BJ (cell line): ENCODE data around the gene OMA1. TPM values are rescaled to one million over a fixed set of nuclear protein-coding genes. Genes with fewer than 3 reads are reported as not detected.
"Not testable (repeated sequence)": the region's sequence is repeated elsewhere in the genome, so short reads cannot be mapped to it uniquely, and the experiment has no call there.

Source experiments
- CTCF ChIA-PET: fragments of 350-600 bp; formaldehyde crosslinking; extraction: SDS; loops from one replicate; lab custom pipeline; 2021; ENCODE audit warnings: antibody characterized with exemption, inconsistent platforms; lab: Yijun Ruan, JAX
- POLR2A ChIA-PET: fragments of 300-600 bp; sonication (Branson Sonifier 250); formaldehyde crosslinking; extraction: SDS; loops from one replicate; lab custom pipeline; 2021; ENCODE audit warnings: antibody characterized with exemption; lab: Charles Lee
- DNase-seq: peaks from one replicate; pipeline ENCODE4 v3.0.0-alpha.2; 2011; ENCODE audit warnings: low read depth
- H3K27me3 ChIP-seq: 2 replicates; pipeline ENCODE4 v1.6.0; 2011; ENCODE audit warnings: low read length; ENCODE audit not compliant: control insufficient read depth, insufficient read depth
- H3K36me3 ChIP-seq: 2 replicates; pipeline ENCODE4 v1.5.1; 2011; ENCODE audit warnings: low read length; ENCODE audit not compliant: control insufficient read depth, insufficient read depth
- H3K4me3 ChIP-seq: 2 replicates; pipeline ENCODE4 v1.5.1; 2011; ENCODE audit warnings: low read depth, mild to moderate bottlenecking, control low read depth, low read length
- polyA plus RNA-seq: library from polyadenylated mRNA; depleted of rRNA; stranded (reverse); fragments of >200 nt; gene quantifications from 2 replicates; pipeline ENCODE4 v1.2.3, GENCODE V29; 2011
- TF ChIP-seq, protein P1 (sequence below): IDR thresholded peaks from 2 replicates; pipeline ENCODE4 v1.5.1; 2011; ENCODE audit warnings: low read depth, mild to moderate bottlenecking, control low read depth, inconsistent platforms, low read length, moderate library complexity; ENCODE audit not compliant: insufficient read depth

The OMA1 gene
- polyA plus RNA-seq, 1 experiment: 8.4 TPM

DNA sequence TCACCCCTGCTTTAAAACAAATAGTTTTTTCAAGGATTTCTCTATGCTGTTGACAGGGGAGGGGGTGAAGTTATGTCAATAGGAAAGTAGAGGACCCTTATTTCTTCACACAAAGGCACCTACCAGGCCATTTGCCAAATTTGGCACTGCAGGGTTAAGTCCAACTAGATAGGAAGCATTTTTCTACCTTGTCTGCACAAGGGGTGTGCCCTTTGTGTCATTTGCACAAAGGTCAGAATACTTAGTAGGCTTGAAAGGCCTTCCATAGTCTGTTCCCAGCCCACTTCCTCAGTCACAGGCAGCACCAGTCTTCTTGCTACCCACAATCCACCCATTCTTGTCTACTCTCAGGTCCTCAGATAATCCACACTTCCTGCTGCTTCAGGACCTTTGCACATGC is 23.6 kb upstream of the OMA1 start:
- H3K36me3 ChIP-seq: no peaks in the 10 kb centered on the region
- CTCF ChIA-PET: no interaction called here
- H3K27me3 ChIP-seq: peaks cover 29% of the 10 kb centered on the region
- H3K4me3 ChIP-seq: no peak overlapping the region
- TF ChIP-seq, protein P1, sequence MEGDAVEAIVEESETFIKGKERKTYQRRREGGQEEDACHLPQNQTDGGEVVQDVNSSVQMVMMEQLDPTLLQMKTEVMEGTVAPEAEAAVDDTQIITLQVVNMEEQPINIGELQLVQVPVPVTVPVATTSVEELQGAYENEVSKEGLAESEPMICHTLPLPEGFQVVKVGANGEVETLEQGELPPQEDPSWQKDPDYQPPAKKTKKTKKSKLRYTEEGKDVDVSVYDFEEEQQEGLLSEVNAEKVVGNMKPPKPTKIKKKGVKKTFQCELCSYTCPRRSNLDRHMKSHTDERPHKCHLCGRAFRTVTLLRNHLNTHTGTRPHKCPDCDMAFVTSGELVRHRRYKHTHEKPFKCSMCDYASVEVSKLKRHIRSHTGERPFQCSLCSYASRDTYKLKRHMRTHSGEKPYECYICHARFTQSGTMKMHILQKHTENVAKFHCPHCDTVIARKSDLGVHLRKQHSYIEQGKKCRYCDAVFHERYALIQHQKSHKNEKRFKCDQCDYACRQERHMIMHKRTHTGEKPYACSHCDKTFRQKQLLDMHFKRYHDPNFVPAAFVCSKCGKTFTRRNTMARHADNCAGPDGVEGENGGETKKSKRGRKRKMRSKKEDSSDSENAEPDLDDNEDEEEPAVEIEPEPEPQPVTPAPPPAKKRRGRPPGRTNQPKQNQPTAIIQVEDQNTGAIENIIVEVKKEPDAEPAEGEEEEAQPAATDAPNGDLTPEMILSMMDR: no peak
- DNase-seq: no peak
- POLR2A ChIA-PET: no interaction called here

DNA sequence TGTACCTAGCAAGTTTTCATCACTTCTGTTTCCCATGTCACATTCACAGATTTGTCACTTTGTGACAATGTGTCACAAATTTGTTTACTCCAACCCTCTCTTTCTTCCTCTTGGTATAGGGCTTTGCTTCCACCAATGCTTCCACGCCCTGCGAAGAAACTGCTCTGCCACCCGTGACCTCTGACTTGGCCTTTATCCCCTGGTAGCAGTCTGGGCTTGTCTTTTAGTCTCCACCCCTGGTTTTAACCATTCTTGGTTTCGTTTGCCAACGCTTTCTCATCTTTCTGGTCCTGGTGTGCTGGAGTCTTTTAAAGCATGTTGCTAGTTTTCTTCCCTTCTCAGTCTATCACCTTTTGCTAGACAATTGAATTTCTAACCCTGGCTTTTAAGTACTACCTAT is 22.4 kb upstream of the OMA1 start:
- no peak overlapping the region for H3K4me3 ChIP-seq
- TF ChIP-seq, protein P1: no peak
- H3K27me3 ChIP-seq: peaks cover 21% of the 10 kb centered on the region
- H3K36me3 ChIP-seq: no peaks in the 10 kb centered on the region
- no peak for DNase-seq
- POLR2A ChIA-PET: no interaction called here
- CTCF ChIA-PET: no interaction called here

DNA sequence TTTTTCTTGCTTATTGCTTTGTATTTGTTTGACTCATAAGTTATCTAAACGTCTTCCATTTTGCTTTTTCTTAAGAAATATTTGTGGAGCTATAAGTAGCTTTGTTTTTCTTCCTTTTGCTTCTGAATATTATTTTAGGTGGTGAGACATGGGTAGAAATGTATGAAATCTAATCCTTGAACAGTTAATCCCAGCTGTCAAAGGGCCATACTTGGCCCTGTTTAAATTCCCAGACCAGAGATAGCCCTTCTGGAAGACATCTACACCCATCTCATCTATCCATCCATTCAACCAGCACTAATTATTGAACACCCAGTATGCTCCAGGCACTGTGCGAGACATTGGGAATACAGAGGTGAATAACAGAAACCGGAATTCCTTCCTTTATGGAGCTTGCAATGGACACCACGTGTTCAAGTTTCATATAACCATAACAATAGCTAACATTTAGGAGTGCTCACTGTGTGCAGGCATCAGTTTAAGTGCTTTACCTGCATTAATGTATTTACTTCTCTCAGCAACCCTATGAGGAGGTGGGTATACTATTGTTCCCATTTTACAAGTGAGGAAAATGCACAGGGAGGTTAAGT is 21.8 kb upstream of the OMA1 start:
- DNase-seq: no peak
- POLR2A ChIA-PET: no interaction called here
- Histone ChIP-seq H3K27me3 (peaks cover 17% of the 10 kb centered on the region), H3K36me3 (no peaks in the 10 kb centered on the region), H3K4me3 (no peak overlapping the region)
- TF ChIP-seq, protein P1: no peak
- CTCF ChIA-PET: no interaction called here

DNA sequence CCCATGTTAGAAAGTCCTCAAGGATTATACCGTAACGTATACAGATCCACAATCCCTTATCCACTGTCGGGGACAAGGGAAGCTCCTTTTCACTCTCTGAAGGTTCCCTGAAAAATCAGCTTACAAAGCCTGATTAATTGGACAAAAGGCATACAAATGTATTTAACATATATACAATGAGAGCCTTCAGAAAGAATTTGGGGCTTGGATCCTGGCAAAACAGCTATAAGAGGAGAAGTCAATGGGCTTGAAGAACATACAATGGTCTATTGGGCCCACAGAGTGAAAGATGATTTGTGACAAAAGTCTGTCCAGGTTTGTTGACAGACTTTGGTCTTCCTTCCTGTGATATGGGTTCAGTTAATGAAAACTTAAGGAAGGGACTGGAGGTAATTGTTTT is 19.8 kb upstream of the OMA1 start:
- H3K36me3 ChIP-seq: no peaks in the 10 kb centered on the region
- CTCF ChIA-PET: interaction anchor here (0.9 kb wide), 1 partner anchor 23 kb away, joined by 3 read pairs; no protein-coding TSS in a partner anchor
- no peak overlapping the region for H3K4me3 ChIP-seq
- TF ChIP-seq, protein P1: no peak
- no peak for DNase-seq
- POLR2A ChIA-PET: no interaction called here
- H3K27me3 ChIP-seq: peaks cover 5% of the 10 kb centered on the region

DNA sequence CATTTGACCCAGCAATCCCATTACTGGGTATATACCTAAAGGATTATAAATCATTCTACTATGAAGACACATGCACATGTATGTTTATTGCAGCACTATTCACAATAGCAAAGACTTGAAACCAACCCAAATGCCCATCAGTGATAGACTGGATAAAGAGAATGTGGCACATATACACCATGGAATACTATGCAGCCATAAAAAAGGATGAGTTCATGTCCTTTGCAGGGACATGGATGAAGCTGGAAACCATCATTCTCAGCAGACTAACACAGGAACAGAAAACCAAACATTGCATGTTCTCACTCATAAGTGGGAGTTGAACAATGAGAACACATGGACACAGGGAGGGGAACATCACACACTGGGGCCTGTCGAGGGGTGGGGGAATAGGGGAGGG is 17.2 kb upstream of the OMA1 start:
- H3K4me3 ChIP-seq, H3K36me3 ChIP-seq, H3K27me3 ChIP-seq, DNase-seq: not testable (repeated sequence)
- ChIA-PET POLR2A (interaction anchor here (0.7 kb wide), 1 partner anchor 17 kb away, joined by 4 read pairs; the partner anchor contains the start of gene OMA1), CTCF (interaction anchor here (1.2 kb wide), 1 partner anchor 17 kb away, joined by 3 read pairs; the partner anchor contains the start of gene OMA1)

DNA sequence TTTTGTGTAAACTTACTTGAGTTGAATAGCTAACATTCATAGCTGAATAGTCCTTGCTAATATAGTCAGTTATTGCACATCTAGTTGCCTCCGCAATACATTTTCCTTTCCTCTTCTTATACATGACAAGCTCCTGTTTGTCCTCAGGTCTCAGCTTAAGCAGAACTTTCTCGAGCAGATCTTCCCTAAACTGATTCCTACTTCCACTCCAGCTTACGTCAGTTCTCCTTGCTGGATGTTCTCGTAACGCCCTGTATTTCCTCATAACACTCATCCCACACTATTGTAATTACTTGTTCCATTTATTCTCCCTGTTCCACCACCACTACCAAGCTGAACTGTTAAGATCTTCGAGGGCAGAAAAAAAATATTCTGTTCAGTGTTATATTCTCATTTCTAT is 15.1 kb upstream of the OMA1 start:
- ChIA-PET CTCF (interaction anchor here (1.4 to 2.6 kb wide), 3 partner anchors 10 to 91 kb away, joined by 3 to 11 read pairs (median 5); partner anchors contain the start of gene OMA1), POLR2A (no interaction called here)
- TF ChIP-seq, protein P1: no peak
- H3K27me3 ChIP-seq: peaks cover 5% of the 10 kb centered on the region
- no peaks in the 10 kb centered on the region for H3K36me3 ChIP-seq
- H3K4me3 ChIP-seq: no peak overlapping the region
- no peak for DNase-seq
